GM21723 (cell line): ENCODE results near the gene BCL11B.

Experiments used
- ATAC-seq: cut with Tn5 transposase; IDR thresholded peaks from one replicate; pipeline ENCODE4 v1.9.1; 2021; ENCODE audit warnings: mild to moderate bottlenecking, moderate library complexity; ENCODE audit not compliant: unreplicated experiment

BCL11B gene

DNA sequence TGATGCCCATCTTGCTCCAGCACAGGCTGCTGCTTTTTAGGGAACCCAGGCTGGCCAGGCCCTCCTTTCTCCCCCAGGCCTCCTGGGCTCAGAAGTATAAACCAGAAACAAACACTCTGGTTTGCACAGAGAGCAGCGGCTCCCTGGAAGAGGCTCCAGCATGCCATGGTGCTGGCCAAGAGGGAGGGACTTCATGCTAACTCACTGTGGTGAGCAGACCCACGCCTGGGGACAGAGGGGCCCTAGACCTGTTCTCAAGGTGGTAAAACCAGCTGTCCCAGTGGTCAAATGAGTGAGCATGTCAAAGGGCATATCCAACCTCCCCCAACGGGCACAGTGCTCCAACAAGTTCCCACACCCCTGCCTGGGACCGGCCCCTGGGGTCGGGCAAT lies 15.5 kb downstream of the BCL11B start:
- no peak for ATAC-seq

DNA sequence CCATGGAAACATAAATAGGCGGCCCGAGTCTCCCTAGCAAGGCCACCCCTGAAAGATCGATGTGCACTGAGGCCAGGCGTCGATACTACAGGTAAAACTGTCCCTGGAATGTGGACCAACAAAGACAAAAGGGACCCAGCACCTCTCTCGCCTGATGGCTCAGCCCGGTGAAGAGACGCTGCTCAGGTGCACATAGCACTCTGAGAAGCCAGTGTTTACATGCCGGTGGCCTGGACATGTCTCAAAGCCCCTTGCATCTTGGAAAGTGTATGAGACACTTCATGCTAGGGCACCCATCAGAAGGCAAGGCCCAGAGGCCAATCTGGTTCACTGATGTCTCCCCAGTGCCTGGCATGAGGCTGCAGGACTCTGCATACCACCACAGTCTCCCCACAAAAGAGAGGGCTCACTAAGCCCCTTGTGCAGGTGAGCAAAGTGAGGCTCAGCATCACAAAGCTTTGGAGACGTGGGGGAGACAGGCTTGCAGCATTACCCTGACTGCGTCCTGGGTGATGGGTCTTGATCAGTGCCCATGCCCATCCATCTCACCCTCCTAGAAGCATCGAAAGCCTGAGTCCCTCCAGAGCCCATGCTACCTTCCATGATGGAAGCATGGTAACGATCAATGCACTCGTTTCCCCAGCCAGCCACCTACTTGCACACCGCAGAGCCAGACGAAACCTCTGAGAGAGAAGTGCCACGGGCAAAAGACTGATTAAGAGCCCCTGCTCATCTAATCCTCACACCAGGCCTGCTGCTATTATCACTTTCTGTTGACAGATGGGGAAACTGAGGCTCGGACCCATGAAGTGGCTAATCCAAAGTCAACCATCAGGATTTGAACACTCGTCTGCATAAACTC lies 16.1 kb downstream of the BCL11B start:
- no peak for ATAC-seq

DNA sequence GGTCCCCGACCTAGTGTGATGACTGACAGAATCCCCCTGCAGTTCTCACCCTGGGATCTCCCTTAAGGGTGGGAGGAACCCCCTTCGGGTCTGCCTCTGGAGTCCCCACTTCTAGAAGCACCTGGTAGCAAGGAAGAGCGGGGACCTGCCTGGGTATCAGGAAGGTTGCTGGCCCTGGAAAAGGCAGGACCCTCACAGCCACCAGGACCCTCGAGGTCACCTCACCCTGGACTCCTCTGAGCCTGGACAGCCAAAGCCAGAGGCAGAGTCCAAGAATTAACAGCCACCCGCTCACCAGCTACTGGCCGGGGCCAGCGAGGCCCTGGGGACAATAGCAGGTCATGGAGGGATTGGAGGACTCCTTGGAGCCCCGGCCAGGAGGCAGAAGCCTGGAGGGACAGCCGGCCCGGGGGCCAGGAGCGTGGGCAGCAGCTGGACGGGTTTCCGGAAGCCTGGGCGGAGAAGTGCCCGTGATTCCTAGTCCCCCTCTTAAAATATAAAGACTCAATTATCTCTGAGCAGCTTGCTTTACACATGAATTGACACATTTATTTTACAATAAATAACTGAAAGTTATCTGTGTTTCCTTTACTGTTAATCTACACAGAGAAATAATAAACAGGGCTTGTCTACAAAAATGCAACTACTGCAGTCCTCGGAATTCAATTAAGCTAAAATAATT lies 17.5 kb downstream of the BCL11B start:
- no peak for ATAC-seq

DNA sequence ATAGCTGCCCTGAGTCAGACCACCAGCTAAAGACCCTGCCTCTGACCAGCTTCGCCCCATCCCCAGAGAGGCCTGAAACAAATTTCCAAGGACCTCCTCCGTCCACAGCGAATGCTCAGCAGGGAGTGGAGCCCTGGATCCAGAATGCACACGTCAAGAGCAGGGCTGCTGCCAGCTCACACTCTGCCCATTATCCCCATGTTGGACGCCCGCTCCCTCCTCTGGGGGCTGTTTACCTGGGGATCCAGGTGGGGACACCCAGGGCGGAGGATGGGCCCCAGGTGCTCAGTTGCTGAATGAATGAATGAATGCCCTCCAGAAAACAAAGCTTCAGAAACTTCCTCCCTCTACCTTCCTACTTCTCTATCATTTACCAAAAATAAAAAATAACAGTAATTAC lies 18.1 kb downstream of the BCL11B start:
- no peak for ATAC-seq

DNA sequence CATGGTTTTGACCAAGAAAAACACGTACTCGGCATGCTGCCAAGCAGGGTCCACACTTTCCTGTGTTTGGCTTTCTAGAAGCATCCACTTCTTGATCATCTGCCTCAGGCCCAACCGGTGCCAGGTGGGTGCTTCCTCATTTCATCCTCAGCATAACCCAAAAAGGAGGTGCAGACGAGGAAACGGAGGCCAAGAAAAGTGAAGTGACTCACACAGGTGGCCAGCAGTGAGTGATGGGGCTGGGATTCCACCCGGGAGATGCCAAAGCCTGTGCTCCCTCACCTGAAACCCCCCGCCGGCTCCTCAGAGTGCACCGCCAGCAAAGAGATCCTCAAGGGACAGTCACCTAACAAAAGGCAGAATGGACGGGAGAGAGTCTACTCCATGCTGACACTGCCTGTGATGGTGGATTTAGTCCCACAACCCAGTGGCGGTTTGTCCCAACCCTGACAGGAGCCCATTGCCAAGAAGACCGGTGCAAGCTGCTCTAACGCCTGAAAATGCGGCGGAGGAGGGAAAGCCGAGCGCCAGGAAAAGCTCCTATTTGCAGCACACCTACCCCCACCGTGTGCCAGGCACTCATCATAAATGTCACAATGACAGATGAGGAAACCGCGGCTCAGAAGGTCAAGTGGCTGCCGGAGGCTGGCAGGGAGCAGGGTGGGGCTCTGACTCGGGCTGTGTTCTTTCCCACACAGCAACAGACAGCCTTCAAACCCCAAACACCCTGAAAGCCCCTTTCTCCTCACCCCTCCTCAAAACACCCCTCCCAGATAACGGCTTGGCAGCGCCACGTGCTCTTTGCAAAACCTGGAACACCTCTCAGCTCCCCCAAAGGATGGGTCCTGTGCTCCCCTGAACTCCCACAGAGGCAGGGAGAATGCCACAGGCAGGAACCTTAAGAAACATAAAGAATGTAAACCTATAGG lies 18.8 kb downstream of the BCL11B start:
- ATAC-seq = no peak

DNA sequence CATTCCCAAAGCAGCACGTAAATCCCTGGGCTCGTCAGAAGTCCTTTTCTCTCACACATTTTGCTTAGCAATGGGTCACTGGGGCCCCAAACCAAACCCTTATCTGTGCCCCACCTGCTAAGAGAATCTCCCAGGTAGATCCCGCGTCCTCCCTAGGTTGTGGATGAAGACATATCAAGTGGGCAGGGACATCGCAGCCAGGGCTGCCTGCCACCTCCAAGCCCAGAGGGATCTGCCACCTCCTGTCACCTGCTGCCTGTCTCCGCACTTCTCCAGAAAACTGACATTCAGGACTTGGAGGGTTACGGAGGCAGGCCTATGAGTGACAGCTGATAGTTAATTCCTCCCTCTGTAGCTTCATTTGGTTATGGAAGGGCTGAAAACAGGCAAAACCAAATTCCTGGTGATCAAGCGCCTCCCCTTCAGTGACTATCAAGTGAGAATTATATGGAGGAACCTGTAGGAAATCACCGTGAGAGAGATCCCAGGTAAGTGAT lies 19.5 kb downstream of the BCL11B start:
- ATAC-seq = no peak

DNA sequence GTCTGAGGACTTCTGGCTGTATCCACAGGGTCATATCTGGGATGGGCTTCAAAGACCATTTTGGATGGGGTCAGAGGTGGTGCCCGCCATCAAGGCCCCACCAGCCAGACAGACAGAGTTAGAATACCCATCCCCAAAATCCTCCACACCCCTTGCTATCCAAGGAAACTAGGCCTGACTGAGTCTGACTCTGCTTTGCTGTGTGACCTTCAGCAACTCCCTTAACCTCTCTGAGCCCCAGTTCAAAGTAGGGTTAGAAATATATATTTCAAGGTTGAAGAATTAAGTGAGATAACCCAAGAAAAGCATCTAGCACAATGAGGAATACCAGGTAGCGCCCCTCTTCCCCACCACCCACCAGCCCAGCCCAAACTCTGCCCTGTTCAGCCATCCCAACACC lies 20.3 kb downstream of the BCL11B start:
- ATAC-seq = no peak

DNA sequence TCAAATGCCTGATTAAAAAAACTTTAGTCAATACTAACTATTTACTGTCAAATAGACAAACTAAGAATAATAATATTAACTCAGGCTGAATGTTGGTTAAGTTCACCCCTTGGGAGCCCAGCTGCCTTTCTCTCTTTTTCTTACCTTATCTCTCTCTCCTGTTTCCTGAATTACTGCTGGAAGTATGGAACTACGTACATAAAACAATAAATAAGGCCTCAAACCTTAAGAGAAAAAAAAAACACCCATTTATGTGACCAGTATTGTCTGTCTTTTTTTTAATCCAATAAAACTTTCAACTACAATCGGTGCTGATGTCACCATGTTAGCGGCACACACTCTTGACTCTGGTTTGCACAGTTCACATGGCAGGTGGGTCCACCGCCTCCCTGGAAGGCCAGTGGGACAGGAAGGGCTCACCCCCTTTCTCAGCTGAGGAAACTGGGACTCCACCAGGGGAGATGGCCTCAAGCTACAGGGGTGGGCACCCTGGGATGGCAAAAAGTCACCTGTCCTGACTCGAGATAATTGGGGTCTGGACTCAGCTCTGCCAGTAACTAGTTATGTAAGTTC lies 21.3 kb downstream of the BCL11B start:
- ATAC-seq = no peak

DNA sequence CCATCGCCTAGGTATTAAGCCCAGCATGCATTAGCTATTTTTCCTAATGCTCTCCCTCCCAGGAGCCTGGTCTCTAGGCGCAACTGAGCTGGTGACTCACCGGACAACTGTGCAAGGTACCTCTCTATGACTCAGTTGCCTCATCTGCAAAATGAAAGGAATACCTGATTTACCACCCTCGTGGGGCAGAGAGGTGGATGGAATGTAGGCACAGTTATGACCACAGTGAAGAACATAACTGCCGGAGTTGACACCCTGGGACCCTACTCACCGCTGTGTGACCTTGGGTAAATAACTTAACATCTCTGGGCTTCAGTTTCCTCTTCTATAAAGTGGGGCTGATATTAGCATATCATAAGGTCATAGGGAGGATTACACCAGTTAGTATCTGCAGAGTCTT lies 22.6 kb downstream of the BCL11B start:
- ATAC-seq = no peak

DNA sequence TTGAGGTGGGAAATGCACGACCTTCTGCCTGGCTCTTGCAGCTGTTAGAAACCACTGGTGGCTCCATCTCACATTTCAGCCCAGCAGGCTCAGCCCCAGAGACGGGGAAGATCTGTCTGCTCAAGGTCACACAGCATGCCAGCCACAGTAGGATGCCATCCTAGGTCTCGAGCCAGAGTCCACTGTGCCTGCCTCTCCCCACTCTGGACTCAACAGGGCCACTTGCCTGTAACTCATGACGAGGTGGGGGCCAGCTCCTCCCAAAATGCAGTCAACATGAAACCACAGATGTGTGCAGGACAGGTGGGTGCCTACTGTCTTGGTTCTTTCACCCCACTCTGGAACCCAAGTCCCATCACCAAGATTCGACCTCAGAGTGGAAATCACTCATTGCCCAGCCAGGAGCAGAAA lies 23.2 kb downstream of the BCL11B start:
- ATAC-seq = no peak

DNA sequence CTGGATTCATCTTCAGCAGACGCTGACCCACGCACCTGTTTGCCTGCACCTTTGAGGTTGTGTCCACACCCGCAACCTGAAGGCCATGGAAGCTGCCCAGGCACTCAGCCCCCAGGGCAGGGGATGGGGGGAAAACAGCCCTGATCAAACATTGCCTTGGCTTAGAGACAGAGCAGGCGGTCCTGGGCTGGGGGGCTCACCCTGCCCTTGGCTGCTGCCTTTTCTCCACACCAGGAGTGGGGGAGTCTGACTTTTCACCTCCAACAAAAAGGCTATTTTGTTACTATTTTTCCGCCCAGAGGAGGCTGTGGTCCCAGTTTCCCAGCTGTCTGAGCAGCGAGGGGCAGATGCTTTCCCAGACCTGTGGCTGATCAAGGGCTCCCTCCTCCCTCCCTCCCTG lies 24.2 kb downstream of the BCL11B start:
- no peak for ATAC-seq

DNA sequence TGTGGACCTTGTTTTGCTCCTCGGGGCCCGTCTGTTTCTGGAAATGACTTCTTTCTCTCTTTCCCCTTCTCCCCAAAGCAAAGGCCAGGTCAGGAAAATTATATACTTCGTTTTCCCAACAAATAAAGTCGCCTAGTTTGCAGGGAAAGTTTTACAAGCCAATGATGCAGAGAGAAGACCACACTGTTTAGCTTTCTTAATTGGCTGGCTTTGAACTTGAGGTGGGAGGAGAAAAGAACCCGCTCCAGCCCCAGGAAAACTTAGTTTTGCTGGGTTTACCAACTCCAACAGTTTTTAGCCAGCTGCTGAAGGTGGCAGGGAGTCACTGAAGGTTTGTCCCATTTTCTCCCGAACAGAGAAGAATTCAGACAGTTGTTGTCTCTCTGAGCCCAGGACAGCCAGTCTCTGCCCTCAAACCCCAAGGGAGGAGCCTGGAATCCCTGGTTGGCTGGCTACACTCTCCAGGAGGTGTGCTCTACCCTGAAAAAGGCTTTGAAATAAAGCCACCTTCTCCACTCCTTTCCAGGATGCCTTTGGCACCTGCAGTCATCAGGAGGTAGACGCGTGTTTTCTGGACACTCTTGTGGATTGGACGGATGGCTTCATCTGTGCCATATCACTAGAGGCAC lies 24.8 kb downstream of the BCL11B start:
- no peak for ATAC-seq

DNA sequence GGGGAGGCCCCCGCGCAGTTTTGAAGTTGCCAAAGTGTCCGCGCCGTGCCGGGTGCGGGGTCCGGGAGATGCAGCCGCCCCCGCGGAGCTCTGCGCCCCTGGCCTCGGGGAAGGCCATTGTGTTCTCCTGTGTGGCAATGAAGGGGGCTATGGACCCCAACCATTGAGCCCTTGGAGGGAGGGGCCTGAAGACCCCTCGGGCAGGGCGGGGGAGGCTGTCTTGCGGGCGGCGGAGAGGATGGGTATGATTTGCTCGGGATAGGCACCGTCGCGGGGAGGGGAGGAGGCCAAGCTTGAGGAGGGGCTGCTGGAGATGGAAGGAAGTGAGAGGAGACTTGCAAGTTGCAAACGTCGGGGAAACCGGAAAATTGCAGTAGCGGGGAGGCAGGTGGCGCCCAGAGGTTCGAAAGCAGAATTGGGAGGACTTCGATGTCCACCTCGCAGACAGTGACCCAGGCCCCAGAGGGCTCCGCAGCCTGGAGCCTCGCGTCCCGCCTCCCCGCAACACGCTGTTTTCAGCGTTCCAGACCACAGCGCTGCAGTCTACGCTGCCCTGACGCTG lies 25.4 kb downstream of the BCL11B start:
- no peak for ATAC-seq

DNA sequence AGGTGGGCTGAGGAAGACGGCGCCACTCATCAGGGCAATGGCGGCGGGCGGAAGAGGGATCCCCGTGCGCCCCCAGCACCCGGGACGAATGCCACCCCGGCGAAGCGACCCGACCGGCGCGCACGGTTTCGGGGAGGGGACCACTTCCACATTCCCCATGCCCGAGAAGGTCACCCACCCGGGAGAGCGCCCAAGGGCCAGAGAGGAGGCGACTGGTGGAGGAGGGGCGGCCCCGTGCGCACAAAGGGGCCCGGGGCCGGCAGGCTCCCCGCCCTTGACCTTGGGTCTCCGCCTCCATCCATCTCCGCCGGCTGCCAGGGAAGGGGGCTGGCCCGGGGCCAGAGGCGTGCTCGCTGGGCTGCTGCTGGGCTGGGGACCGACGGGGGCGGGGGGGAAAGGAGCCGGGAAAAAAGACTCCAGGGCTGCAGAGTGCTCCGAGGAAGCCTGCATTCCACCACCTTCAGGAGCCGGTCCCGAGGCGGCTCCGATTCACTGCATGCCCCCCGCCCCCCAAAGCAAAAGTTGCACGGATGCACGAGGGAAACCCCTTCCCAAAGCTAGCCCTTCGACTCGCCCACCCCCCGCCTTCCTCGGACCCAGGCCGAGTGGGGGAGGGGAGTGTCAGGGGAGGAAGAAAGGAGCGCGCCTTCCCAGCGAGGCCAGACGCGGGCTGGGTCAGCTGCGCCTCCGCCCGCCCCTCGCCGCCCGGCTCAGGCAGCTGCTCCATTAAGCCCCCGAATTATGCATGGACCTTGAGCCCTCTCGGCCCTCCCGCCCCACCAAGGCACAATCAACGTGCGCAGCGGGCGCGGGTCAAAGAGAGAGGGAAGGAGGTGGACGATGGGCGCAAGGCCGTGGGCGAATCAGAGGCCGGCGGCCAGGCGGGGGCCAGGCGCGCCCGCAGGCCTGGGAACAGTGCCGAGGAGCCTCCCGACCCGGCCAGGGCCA lies 26.2 kb downstream of the BCL11B start:
- no peak for ATAC-seq

DNA sequence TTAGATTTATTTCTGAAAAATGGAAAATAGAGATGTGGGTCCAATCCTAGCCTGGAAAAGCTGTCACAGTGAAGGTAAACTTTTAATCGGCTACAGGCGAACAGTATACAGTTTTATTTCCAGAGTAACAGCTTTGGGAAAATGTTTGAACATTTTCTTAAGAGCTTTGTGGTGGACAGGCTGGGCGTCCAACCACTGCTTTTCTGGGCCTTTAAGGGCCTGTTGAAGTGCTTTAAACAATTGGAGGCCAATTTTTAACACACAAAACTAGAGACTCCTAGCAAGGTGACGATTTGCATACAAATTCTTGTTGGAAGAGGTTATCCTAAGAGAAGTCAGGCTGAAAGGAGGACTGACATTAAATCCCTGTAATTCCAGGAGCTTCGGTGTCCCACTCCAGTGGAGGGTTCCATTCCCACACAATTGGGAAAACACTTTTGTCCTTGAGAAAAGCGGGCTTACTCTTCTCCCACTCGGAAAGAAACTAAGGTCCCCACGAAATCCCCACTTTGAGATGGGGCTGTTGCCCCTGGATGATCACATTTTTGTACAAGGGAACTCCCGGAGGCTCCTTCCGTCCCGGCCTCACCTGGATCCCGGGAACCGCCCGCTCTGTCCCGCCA lies 26.9 kb downstream of the BCL11B start:
- no peak for ATAC-seq

DNA sequence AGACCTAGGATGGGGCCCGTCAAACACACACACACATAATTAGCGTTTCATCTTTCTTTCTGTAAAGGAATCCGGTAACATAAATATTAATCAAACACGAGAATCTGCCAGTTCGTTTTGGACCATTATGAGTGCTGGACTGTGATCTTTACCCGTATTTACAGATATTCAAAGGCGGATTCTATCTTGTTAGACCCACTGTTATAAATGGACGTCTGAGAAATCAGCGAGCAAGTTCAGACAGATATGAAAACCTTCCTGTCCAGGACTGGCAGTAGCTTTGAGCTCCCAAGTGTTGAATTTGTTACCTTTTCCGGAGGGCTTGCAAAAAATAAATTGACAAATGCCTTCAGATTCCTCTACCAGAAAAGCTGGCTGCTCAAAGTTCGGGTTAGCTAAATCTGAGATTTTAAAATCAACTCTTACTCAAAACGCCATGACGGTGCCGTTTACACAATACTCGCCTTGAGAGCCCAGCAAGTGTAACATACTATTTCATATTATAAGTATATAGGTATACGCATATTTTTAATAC lies 27.6 kb downstream of the BCL11B start:
- ATAC-seq = no peak

DNA sequence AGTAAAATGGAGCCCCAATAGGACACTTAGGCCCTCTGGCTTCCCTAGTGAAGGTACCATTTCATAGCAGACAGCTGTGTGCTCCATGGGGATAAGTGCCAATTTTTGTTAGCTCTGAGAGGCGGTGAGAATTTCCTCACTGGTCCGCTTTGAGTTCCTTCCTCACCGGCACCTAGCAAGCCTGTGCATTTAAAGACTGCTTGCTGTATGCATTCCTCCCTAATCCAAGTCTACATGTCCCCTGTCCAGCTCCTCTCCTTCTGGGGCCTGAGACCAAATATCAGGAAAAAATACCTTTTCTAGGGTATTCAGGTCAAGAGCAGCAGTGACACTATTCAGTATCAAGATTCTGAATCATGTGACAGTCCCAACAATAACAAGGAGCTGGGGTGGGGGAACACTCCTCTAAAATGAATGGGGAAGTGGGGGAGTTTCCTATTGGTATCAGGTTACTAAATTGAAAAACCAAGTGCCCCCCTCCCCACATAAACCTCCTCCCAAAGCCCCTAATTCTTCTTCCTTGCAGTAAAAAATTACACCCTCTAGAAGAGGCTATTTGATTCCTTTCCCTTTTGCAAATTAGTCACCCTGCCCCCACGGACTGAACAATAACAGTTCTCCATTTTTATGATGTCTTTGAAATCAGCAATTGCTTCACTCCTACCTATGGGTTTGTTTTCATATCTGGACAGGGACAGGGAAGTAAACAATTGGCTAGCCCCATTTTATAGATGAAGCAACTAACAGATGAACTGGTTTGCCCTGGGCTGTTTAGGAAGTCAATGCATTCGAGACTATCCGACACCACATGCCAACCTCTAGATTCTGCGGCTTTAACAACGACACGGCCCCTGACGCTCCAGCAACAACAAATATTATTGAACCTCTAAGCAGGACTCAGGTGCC lies 28.9 kb downstream of the BCL11B start:
- ATAC-seq = no peak
